ENCODE measurements around the gene DDRGK1.

Gene DDRGK1

DNA sequence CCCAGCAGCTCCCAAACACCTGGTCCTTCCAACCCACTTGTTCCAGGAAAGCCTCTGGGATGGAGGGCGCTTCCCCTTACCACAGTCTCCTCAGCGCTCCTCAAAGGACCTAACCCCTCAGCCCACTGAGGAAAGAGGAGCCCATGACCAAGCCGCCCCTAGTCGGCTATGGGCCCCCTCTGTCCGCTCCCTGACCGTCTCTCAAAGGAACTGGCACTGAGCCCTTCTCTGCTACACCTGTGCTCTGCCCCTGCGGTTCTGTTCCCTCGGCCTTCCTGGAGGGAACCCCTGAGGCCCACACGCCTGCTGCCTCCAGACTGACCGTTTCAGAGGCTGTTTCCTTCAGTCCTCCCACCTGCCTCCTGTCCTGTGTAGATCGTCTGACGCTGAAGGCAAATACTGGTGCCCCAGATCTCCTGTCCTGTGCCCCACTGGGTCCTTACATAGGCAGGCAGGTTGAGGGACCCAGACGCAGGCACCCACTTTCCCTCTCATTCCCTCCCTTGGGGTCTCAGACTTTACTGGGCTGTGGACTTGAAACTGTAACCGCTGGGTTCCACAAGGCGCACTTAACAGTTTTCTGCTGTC lies 36.4 kb upstream of the DDRGK1 start:
- no peak for TF ChIP-seq EZH2 (IDR thresholded peaks at IDR 0.05; ENCODE audit: borderline replicate concordance, low read length)
- no peak for TF ChIP-seq CTCF (IDR thresholded peaks at IDR 0.05; ENCODE audit: low read length)
- Histone ChIP-seq H3K36me3 (ENCODE audit: insufficient read depth, low read length) (no peaks in the 10 kb centered on the region), H2AFZ (ENCODE audit: low read length) (no peak overlapping the region), H3K4me1 (ENCODE audit: insufficient read depth, low read length, severe bottlenecking) (peaks cover 4% of the 10 kb centered on the region), H3K27me3 (ENCODE audit: insufficient read depth, low read length) (0 out of 2 replicates have a peak, but pooled peaks cover 8% of the 10 kb centered on the region), H3F3A (ENCODE audit: insufficient read depth, low read length) (no peaks in the 10 kb centered on the region), H3K79me2 (ENCODE audit: insufficient read depth, low read length) (no peaks in the 10 kb centered on the region), H4K20me1 (ENCODE audit: insufficient read depth, low read length) (no peaks in the 10 kb centered on the region), H3K9ac (ENCODE audit: low read length) (no peak overlapping the region), H3K4me2 (ENCODE audit: low read length) (no peak overlapping the region), H3K9me3 (ENCODE audit: low read length) (no peaks in the 10 kb centered on the region), H3K4me3 (ENCODE audit: low read depth, low read length, poor library complexity, severe bottlenecking) (no peak overlapping the region), H3K27ac (ENCODE audit: low read depth, low read length, poor library complexity, severe bottlenecking) (no peak overlapping the region), H3K9me2 (ENCODE audit: low read depth, low read length) (no peaks in the 10 kb centered on the region)

DNA sequence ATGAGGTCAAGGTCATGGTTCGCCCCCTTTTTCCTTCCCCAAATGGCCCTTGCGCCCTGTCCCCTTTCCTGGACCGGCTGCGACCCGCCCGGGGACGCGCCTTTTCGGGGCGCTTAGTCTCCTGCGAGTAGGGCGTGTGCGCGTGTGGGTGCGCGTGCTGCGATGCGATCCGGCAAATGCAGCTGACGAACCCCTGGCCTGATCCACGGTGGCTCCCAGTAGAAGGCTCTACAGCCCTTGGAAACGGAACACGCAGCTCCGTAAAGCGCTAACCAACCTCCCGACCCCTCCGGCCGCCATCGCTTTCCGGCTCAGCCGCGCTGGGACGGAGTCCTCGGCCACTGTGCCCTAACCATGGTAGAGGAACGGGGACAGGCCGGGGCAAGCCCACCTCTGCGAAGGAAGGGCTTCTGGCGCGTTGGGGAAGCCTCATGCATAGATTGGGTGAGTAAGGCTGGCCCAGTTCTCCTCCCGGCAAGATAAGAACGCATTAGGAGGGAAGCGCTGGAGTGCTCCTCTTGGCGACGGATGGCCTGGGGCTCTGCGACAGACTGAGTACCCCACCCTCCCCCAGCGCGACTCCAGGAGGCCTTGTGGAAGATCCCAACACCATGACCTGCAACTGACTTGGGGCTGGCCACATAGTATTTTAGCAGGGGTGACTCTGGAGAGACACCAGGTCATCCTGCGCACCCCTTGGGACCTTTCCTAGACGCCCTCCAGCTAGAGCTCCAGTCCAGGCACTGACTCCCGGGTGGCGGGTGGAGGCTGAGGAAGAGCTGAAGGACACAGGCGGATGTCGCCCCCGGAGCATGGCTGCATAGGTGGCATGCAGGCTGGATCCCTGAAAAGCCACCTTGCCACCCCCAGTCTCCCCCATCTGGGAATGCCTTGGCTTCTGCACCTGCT lies 35.6 kb upstream of the DDRGK1 start:
- Histone ChIP-seq H3K27ac (ENCODE audit: low read depth, low read length, poor library complexity, severe bottlenecking) (no peak overlapping the region), H3F3A (ENCODE audit: insufficient read depth, low read length) (no peaks in the 10 kb centered on the region), H2AFZ (ENCODE audit: low read length) (no peak overlapping the region), H3K9me3 (ENCODE audit: low read length) (no peaks in the 10 kb centered on the region), H3K79me2 (ENCODE audit: insufficient read depth, low read length) (no peaks in the 10 kb centered on the region), H4K20me1 (ENCODE audit: insufficient read depth, low read length) (no peaks in the 10 kb centered on the region), H3K9ac (ENCODE audit: low read length) (no peak overlapping the region), H3K36me3 (ENCODE audit: insufficient read depth, low read length) (no peaks in the 10 kb centered on the region), H3K4me3 (ENCODE audit: low read depth, low read length, poor library complexity, severe bottlenecking) (peak overlapping the region; percentile 68), H3K4me2 (ENCODE audit: low read length) (peak overlapping the region; percentile 71), H3K27me3 (ENCODE audit: insufficient read depth, low read length) (0 out of 2 replicates have a peak, but pooled peaks cover 13% of the 10 kb centered on the region), H3K9me2 (ENCODE audit: low read depth, low read length) (no peaks in the 10 kb centered on the region), H3K4me1 (ENCODE audit: insufficient read depth, low read length, severe bottlenecking) (peaks cover 4% of the 10 kb centered on the region)
- no peak for TF ChIP-seq EZH2 (IDR thresholded peaks at IDR 0.05; ENCODE audit: borderline replicate concordance, low read length)
- TF ChIP-seq CTCF (IDR thresholded peaks at IDR 0.05; ENCODE audit: low read length) = no peak

- Histone ChIP-seq H3K9ac (ENCODE audit: low read length) (peak within 1 kb of the TSS; percentile 41; the same call in 1 of the 2 replicates), H3K4me1 (ENCODE audit: insufficient read depth, low read length, severe bottlenecking) (peaks cover 4% of the 10 kb centered on the region), H3K9me3 (ENCODE audit: low read length) (no peaks in the 10 kb centered on the region), H3K4me3 (ENCODE audit: low read depth, low read length, poor library complexity, severe bottlenecking) (peak within 1 kb of the TSS; percentile 68), H2AFZ (ENCODE audit: low read length) (no peak within 1 kb of the TSS), H3K27ac (ENCODE audit: low read depth, low read length, poor library complexity, severe bottlenecking) (no peak within 1 kb of the TSS), H3F3A (ENCODE audit: insufficient read depth, low read length) (no peaks in the 10 kb centered on the region), H3K79me2 (ENCODE audit: insufficient read depth, low read length) (no peaks in the 10 kb centered on the region), H3K4me2 (ENCODE audit: low read length) (peak within 1 kb of the TSS; percentile 71), H4K20me1 (ENCODE audit: insufficient read depth, low read length) (no peaks in the 10 kb centered on the region), H3K36me3 (ENCODE audit: insufficient read depth, low read length) (no peaks in the 10 kb centered on the region), H3K27me3 (ENCODE audit: insufficient read depth, low read length) (0 out of 2 replicates have a peak, but pooled peaks cover 13% of the 10 kb centered on the region), H3K9me2 (ENCODE audit: low read depth, low read length) (no peaks in the 10 kb centered on the region)
- TF ChIP-seq EZH2 (IDR thresholded peaks at IDR 0.05; ENCODE audit: borderline replicate concordance, low read length) (no peak), CTCF (IDR thresholded peaks at IDR 0.05; ENCODE audit: low read length) (no peak)
Measured at GRCh38 chr20:3239026-3239866, 34.8 kb upstream of the DDRGK1 start, which contains the start of gene SLC4A11. SLC4A11 (minus strand) TSS chr20:3239190; CDS start chr20:3239137, 53 bp downstream.

Measured in OCI-LY1 (cell line).